SJCRH30 (cell line): ENCODE data around the gene BACE2. TPM values are rescaled to one million over a fixed set of nuclear protein-coding genes. Genes with fewer than 3 reads are reported as not detected.

Experiments
- DNase-seq, 2 experiments: peaks; one replicate each; pipeline ENCODE4 v3.0.0-alpha.2; 2015 to 2020
- H3K27ac ChIP-seq: fragments of 250-450 bp; sonication (Bioruptor Pico); 2 replicates; pipeline ENCODE4 v1.5.1; 2020; ENCODE audit warnings: mild to moderate bottlenecking, moderate library complexity
- H3K27me3 ChIP-seq: fragments of 250-450 bp; sonication (Bioruptor Pico); 2 replicates; pipeline ENCODE4 v1.5.1; 2020; ENCODE audit warnings: mild to moderate bottlenecking, moderate library complexity
- H3K36me3 ChIP-seq: fragments of 250-450 bp; sonication (Bioruptor Pico); 2 replicates; pipeline ENCODE4 v1.5.1; 2020; ENCODE audit warnings: mild to moderate bottlenecking, moderate library complexity
- H3K4me1 ChIP-seq: fragments of 250-450 bp; sonication (Bioruptor Pico); 2 replicates; pipeline ENCODE4 v1.5.1; 2020; ENCODE audit warnings: mild to moderate bottlenecking, moderate library complexity
- H3K4me3 ChIP-seq: fragments of 250-450 bp; sonication (Bioruptor Pico); 2 replicates; pipeline ENCODE4 v1.5.1; 2020; ENCODE audit warnings: mild to moderate bottlenecking, moderate library complexity
- H3K9me3 ChIP-seq: fragments of 250-450 bp; sonication (Bioruptor Pico); replicated peaks from 2 replicates; pipeline ENCODE4 v1.5.1; 2020; ENCODE audit warnings: mild to moderate bottlenecking, moderate library complexity
- total RNA-seq: library from RNA; depleted of rRNA; stranded (reverse); fragments of >200 nt; shearing (Covaris generic); gene quantifications from 2 replicates; pipeline ENCODE4 v1.2.3, GENCODE V29; 2014

Gene BACE2
- total RNA-seq, 1 experiment from 2014 or later = not detected

- Histone ChIP-seq H3K27ac (no peak overlapping the region), H3K27me3 (no peaks in the 10 kb centered on the region), H3K9me3 (no peaks in the 10 kb centered on the region), H3K4me3 (no peak overlapping the region), H3K4me1 (no peaks in the 10 kb centered on the region), H3K36me3 (no peaks in the 10 kb centered on the region)
- DNase-seq = no peak
Observed at GRCh38 chr21:41141031-41141457, 26.9 kb upstream of the BACE2 start.

- peak; percentile 45 to 49 for DNase-seq
- Histone ChIP-seq H3K27me3 (no peaks in the 10 kb centered on the region), H3K36me3 (no peaks in the 10 kb centered on the region), H3K9me3 (no peaks in the 10 kb centered on the region), H3K4me1 (no peaks in the 10 kb centered on the region), H3K4me3 (no peak overlapping the region), H3K27ac (no peak overlapping the region)
Observed at GRCh38 chr21:41142051-41142795, 25.7 kb upstream of the BACE2 start.

- no peak for DNase-seq
- Histone ChIP-seq H3K27me3 (no peaks in the 10 kb centered on the region), H3K27ac (no peak overlapping the region), H3K4me1 (no peaks in the 10 kb centered on the region), H3K9me3 (no peaks in the 10 kb centered on the region), H3K4me3 (no peak overlapping the region), H3K36me3 (no peaks in the 10 kb centered on the region)
Observed at GRCh38 chr21:41143596-41144325, 24.2 kb upstream of the BACE2 start.

GRCh38 chr21:41147096-41147978, 20.6 kb upstream of the BACE2 start:
- no peaks in the 10 kb centered on the region for H3K9me3 ChIP-seq
- H3K27me3 ChIP-seq = no peaks in the 10 kb centered on the region
- H3K36me3 ChIP-seq = no peaks in the 10 kb centered on the region
- H3K27ac ChIP-seq = no peak overlapping the region
- no peak for DNase-seq
- no peaks in the 10 kb centered on the region for H3K4me1 ChIP-seq
- no peak overlapping the region for H3K4me3 ChIP-seq

GRCh38 chr21:41147979-41148355, 20.0 kb upstream of the BACE2 start:
- Histone ChIP-seq H3K27ac (no peak overlapping the region), H3K4me3 (no peak overlapping the region), H3K27me3 (no peaks in the 10 kb centered on the region), H3K36me3 (no peaks in the 10 kb centered on the region), H3K9me3 (no peaks in the 10 kb centered on the region), H3K4me1 (no peaks in the 10 kb centered on the region)
- DNase-seq = no peak

- no peak for DNase-seq
- Histone ChIP-seq H3K36me3 (no peaks in the 10 kb centered on the region), H3K9me3 (no peaks in the 10 kb centered on the region), H3K27me3 (no peaks in the 10 kb centered on the region), H3K4me1 (no peaks in the 10 kb centered on the region), H3K27ac (no peak overlapping the region), H3K4me3 (no peak overlapping the region)
Observed at GRCh38 chr21:41148798-41149197, 19.2 kb upstream of the BACE2 start.

- Histone ChIP-seq H3K27ac (no peak overlapping the region), H3K4me3 (no peak overlapping the region), H3K4me1 (no peaks in the 10 kb centered on the region), H3K36me3 (no peaks in the 10 kb centered on the region), H3K27me3 (no peaks in the 10 kb centered on the region), H3K9me3 (no peaks in the 10 kb centered on the region)
- no peak for DNase-seq
Observed at GRCh38 chr21:41149199-41149598, 18.8 kb upstream of the BACE2 start.

- Histone ChIP-seq H3K27ac (no peak overlapping the region), H3K9me3 (no peaks in the 10 kb centered on the region), H3K4me3 (no peak overlapping the region), H3K4me1 (no peaks in the 10 kb centered on the region), H3K36me3 (no peaks in the 10 kb centered on the region), H3K27me3 (no peaks in the 10 kb centered on the region)
- no peak for DNase-seq
Observed at GRCh38 chr21:41152147-41152546, 15.8 kb upstream of the BACE2 start.

- Histone ChIP-seq H3K4me3 (no peak overlapping the region), H3K9me3 (no peaks in the 10 kb centered on the region), H3K36me3 (no peaks in the 10 kb centered on the region), H3K27me3 (no peaks in the 10 kb centered on the region), H3K4me1 (no peaks in the 10 kb centered on the region), H3K27ac (no peak overlapping the region)
- DNase-seq = no peak
Observed at GRCh38 chr21:41153443-41153842, 14.5 kb upstream of the BACE2 start.

- H3K27ac ChIP-seq = no peak overlapping the region
- H3K27me3 ChIP-seq = no peaks in the 10 kb centered on the region
- no peak for DNase-seq
- H3K36me3 ChIP-seq = no peaks in the 10 kb centered on the region
- H3K4me3 ChIP-seq = no peak overlapping the region
- H3K9me3 ChIP-seq = no peaks in the 10 kb centered on the region
- H3K4me1 ChIP-seq = no peaks in the 10 kb centered on the region
Observed at GRCh38 chr21:41156142-41156541, 11.8 kb upstream of the BACE2 start.

- H3K4me1 ChIP-seq = no peaks in the 10 kb centered on the region
- no peaks in the 10 kb centered on the region for H3K36me3 ChIP-seq
- no peaks in the 10 kb centered on the region for H3K9me3 ChIP-seq
- H3K27me3 ChIP-seq = no peaks in the 10 kb centered on the region
- H3K4me3 ChIP-seq = no peak overlapping the region
- H3K27ac ChIP-seq = no peak overlapping the region
- DNase-seq = no peak
Observed at GRCh38 chr21:41158026-41158425, 9.9 kb upstream of the BACE2 start.

GRCh38 chr21:41160036-41160435, 7.9 kb upstream of the BACE2 start:
- Histone ChIP-seq H3K27me3 (no peaks in the 10 kb centered on the region; the same call in 1 of the 2 replicates), H3K27ac (no peak overlapping the region)
- DNase-seq = no peak

GRCh38 chr21:41161428-41161827, 6.5 kb upstream of the BACE2 start:
- Histone ChIP-seq H3K27ac (no peak overlapping the region), H3K4me3 (no peak overlapping the region), H3K27me3 (no peaks in the 10 kb centered on the region; the same call in 1 of the 2 replicates), H3K36me3 (no peaks in the 10 kb centered on the region), H3K9me3 (no peaks in the 10 kb centered on the region), H3K4me1 (no peaks in the 10 kb centered on the region)
- no peak for DNase-seq

More at GRCh38 chr21:41160036-41160435, 7.9 kb upstream of the BACE2 start:
- Histone ChIP-seq H3K4me3 (no peak overlapping the region), H3K4me1 (no peaks in the 10 kb centered on the region), H3K9me3 (no peaks in the 10 kb centered on the region), H3K36me3 (no peaks in the 10 kb centered on the region)

GRCh38 chr21:41162096-41162495, 5.9 kb upstream of the BACE2 start:
- no peak overlapping the region for H3K4me3 ChIP-seq
- no peaks in the 10 kb centered on the region; the same call in 1 of the 2 replicates for H3K27me3 ChIP-seq
- no peak overlapping the region for H3K27ac ChIP-seq
- H3K9me3 ChIP-seq = no peaks in the 10 kb centered on the region
- H3K4me1 ChIP-seq = no peaks in the 10 kb centered on the region
- no peak for DNase-seq
- H3K36me3 ChIP-seq = no peaks in the 10 kb centered on the region

- no peak overlapping the region for H3K4me3 ChIP-seq
- H3K9me3 ChIP-seq = no peaks in the 10 kb centered on the region
- H3K27me3 ChIP-seq = no peaks in the 10 kb centered on the region; the same call in 1 of the 2 replicates
- H3K27ac ChIP-seq = no peak overlapping the region
- no peaks in the 10 kb centered on the region for H3K36me3 ChIP-seq
- no peaks in the 10 kb centered on the region for H3K4me1 ChIP-seq
- no peak for DNase-seq
Observed at GRCh38 chr21:41163091-41163490, 4.9 kb upstream of the BACE2 start.
